Stimulated activated CD4-positive, alpha-beta T cell treated with anti-CD3 and anti-CD28 coated beads, Interleukin-1b, Interleukin-23, amount 100 ng/mL, for 1 hour (primary cell): ENCODE results near the gene VPS41.

Experiments
- DNase-seq, 2 donors: peaks; one replicate each; pipeline ENCODE4 v3.0.0-alpha.2; 2020; ENCODE audit warnings: low read depth in 2 of 2

VPS41 gene

GRCh38 chr7:38728145-38728544 lies 180.8 kb downstream of the VPS41 start:
- no peak for DNase-seq

- no peak for DNase-seq
Observed at GRCh38 chr7:38727184-38727940, 181.6 kb downstream of the VPS41 start.

DNA sequence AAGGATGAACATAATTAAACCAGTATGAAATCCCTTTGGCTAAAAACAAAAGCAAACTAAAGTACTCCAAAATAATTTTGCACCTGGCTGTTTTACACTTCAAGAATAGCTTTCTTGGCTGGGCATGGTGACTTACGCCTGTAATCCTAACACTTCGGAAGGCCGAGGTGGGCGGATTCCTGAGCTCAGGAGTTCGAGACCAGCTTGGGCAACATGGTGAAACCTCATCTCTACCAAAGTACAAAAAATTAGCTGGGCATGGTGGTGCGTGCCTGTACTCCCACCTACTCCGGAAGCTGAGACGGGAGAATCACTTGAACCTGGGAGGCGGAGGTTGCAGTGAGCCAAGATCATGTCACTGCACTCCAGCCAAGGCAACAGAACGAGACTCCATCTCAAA lies 185.7 kb downstream of the VPS41 start:
- no peak for DNase-seq

DNA sequence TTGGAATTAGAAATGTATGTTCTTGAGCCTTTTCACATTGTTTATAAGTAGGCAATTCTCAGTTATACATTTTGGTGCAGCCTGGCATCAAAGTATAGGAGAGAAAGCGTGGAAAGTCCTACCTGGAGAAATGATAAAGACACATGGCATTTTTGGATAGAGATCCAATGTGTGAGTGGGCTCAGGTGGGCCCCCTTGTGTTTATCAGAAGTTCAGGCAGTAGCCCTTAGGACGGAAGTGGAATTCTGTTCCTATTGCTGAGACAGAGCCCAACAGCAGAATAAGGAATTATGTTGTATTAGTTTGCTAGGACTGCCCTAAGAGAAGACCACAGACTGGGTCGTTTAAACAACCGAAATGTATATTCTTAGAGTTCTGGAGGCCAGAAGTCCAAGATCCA lies 192.6 kb downstream of the VPS41 start:
- no peak for DNase-seq

DNA sequence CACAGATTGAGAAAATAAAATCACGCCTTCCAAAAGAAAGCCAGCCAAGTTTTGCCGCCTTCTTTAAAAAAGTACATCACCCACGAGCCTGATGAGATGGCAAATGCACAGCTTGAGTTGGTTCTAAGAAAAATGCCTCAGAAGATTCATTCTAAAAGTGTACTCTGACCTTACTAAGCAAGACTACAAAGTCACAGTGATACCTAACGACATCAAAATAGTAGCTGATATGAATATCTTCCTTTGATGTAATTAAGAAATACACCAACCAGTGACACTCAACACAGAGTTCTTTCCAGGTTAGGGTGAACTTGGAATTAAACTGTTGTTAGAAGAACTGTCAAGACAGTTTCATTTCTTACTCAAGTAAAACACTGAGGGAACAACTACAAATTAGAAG lies 199.9 kb downstream of the VPS41 start:
- no peak for DNase-seq

DNA sequence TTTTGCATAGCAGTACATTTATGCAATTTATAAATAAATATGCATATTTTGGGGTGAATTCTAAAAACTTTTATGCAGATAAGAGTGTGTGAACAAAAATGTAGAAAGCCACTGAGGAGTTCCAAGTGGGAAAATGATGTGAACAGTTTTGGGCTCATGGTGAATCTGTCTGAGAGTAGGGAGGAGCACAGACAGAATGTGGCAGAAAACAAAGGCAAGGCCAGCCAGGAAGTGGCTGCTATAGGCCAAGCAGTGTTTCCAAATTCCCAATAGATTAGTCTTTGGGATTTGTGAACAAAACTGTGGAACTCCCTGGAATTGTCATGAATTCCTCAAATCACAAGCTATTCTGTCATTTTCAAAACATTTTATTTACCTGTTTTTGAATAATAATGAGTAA lies 204.2 kb downstream of the VPS41 start:
- DNase-seq: no peak

GRCh38 chr7:38704041-38704547 lies 204.9 kb downstream of the VPS41 start:
- no peak for DNase-seq

GRCh38 chr7:38703093-38703492 lies 205.9 kb downstream of the VPS41 start:
- DNase-seq: no peak

DNA sequence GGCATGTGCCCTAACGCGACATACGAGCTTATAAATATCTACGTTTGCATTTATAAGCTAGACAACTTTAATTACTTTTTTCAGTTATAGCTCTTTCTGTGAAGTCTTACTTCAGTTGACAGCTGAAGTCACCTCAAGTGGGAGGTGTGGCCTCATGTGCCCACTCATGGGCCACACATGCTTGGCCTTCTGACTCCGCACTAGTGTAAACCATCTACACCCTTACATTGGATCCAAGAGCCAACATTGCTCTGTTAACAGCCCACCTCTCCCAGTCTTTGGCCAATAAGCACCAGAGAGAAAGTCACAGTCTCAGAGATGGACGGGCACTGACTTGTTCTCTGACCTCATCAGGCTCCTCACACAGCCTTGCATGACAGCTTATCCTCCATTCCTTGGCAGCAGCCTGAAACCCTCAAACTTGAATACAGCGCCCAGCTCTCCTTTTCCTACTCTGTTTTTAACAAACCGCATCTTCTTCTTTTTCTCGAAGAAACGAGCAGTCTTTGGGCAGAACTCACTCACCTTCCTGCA lies 206.9 kb downstream of the VPS41 start:
- no peak for DNase-seq

DNA sequence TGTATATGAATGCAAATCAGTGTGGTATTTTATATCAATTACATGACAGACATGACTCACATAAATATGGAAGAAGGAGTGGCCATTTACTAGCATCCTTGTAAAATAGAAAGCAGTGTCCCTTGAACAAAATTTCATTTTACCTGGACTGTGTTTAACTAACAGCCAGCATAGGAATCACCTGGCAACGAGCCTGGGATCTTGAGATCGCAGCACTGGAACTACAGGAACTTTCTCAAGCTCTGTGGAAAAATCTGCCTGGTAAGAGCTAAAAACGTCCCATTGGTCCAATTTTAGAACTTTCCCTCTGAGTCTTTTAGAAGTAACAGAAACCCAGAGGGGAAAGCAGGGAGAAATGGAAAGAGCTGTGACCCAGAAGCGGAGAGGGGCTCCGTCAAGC lies 208.9 kb downstream of the VPS41 start:
- no peak for DNase-seq

DNA sequence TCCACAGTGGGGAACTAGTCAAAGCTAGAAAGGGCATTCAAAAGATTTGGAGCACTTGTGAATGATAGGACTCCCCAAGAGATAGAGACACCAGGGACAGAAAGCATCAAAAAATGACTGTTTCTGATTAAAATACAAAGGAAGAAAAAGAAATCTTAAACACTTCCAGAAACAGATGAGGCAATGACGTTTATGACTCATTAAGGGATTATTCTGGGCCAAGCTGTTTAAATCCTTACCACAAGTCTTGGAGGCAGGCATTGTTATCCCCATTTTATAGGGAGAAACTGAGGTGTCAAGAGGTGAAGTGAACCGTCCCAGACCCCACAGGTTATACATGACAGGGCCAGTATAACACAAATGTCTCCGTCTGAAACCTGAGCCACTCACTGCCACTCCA lies 209.5 kb downstream of the VPS41 start:
- DNase-seq: no peak

DNA sequence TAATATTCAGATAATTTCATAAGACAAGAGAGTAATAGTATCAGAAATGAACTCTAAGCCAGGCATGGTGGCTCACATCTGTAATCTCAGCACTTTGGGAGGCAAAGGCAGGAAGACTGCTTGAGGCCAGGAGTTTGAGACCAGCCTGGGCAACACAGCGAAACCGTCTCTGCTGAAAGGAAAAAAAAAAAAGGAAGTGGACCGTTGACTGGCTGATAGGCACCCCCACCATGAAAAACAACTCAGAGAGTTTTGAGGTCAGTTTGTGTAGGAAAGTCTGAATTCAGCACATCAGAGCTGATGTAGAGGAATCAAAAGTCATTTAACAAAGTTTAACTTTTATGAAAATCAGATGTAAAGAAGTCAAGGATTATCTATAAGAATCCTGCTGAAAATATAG lies 214.7 kb downstream of the VPS41 start:
- DNase-seq: no peak

DNA sequence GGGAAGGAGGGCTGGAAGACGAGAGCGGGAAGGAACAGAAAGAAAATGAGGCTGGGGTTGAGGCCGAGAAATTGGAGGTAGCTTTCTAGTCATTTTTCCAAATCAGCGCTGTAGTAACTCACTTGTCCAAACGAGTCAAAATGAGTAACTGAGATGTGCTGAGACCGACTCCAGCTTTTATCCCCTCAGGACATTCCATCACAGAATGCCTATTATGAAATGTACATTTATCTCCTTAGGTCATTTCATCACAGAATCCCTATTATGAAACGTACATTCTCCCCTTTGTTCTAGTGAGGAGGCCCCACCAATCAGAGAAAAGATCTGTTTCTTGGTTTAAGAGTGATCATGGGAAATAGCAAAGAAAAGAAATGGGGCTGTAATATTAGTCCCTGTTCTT lies 222.1 kb downstream of the VPS41 start:
- no peak for DNase-seq

- no peak for DNase-seq
Observed at GRCh38 chr7:38685851-38686250, 223.1 kb downstream of the VPS41 start.

DNA sequence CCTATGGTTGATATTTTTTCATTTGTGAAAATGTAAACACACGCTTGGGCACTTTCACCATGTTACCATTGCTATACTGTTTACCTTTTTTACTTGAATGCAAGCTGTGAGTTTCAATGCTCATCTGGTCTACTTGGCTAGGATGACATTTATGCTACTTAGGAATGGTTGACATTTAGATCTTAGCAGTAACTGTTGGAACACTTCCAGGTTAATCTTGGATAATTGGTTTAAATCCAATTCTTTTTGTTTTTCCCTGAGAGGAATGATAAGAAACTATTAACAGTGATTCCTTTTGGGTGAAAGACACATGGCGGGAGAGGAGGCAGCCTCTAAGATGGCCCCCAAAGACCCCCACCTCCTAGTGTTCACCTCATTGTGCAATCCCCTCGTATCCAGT lies 226.4 kb downstream of the VPS41 start:
- no peak for DNase-seq

GRCh38 chr7:38681882-38682281 lies 227.1 kb downstream of the VPS41 start:
- no peak for DNase-seq

GRCh38 chr7:38679419-38679818 lies 229.6 kb downstream of the VPS41 start:
- no peak for DNase-seq

- no peak for DNase-seq
Observed at GRCh38 chr7:38678698-38679054, 230.3 kb downstream of the VPS41 start.

GRCh38 chr7:38677981-38678697 lies 230.9 kb downstream of the VPS41 start:
- DNase-seq: no peak

DNA sequence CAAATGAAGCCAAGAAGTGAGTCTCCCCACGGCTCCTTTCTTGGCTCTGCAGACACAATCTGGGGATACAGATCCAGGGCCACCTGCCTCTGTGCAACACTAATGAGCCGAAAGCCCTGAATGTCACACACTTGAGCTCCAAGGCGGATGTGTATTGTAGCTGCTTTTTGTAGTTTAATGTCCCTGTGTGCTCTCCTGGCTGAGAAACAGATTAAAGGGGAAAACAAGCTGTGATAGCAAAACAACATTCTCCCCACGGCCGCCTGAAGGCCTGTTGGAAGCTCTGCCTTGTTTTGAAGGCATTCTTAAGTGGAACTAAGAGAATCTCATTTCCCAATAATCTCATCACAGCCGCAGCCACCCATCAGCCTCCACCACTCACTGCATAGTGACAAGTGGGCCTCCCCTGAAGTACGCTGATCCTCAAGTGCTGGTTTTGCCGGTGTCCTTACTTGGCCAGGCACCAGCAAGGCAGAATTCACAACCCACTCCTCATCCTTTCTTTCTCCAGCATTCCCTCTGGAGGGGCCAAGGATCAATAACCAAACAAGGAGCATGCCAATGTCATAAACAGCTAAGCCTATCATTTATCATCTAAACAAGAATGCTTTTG lies 233.4 kb downstream of the VPS41 start:
- no peak for DNase-seq

- no peak for DNase-seq
Observed at GRCh38 chr7:38674513-38674912, 234.5 kb downstream of the VPS41 start.

- no peak for DNase-seq
Observed at GRCh38 chr7:38673795-38674194, 235.2 kb downstream of the VPS41 start.
